NK-92 (cell line): ENCODE measurements around the gene ARL14EPL.
"Not testable (repeated sequence)": the region's sequence is repeated elsewhere in the genome, so short reads cannot be mapped to it uniquely, and the experiment has no call there.

Experiments used
- DNase-seq: peaks from one replicate; lab custom pipeline; 2025; ENCODE audit not compliant: unreplicated experiment; lab: John Stamatoyannopoulos, UW

ARL14EPL gene

DNA sequence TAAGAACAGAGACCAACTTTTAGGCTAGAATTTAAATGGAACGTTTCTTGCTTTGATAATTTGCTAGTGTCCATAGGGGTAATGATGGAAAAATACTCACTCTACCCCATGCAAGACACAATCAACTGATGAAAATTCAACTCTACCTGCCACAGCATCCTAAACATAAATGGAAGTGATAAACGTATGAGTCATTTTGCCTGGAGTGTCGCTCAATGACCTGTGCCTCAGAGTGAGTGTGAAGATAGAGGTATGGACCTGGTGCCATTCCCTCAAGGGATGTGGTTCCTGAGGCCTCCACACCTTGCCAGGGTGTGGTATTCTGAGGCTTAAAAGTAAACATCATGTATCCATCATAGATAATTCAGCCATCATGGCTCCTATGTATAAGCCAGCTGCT, 14.0 kb downstream of the ARL14EPL start:
- no peak for DNase-seq

DNA sequence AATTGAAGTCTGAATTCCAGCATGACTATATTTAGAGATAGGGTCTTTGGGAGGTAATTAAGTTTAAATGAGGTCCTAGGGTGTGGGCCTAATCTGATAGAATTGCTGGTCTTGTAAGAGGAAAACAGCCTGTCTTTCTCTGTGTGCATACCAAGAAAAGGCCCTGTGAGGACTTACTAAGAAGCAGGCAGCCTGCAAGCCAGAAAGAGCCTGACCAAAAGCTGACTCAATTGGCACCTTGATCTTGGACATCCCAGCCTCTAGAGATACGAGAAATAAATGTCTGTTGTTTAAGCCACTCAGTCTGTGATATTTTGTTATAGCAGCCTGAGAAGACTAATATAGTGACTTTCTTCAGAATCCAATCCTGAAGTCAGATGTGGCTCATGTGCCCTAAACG, 14.6 kb downstream of the ARL14EPL start:
- no peak for DNase-seq

DNA sequence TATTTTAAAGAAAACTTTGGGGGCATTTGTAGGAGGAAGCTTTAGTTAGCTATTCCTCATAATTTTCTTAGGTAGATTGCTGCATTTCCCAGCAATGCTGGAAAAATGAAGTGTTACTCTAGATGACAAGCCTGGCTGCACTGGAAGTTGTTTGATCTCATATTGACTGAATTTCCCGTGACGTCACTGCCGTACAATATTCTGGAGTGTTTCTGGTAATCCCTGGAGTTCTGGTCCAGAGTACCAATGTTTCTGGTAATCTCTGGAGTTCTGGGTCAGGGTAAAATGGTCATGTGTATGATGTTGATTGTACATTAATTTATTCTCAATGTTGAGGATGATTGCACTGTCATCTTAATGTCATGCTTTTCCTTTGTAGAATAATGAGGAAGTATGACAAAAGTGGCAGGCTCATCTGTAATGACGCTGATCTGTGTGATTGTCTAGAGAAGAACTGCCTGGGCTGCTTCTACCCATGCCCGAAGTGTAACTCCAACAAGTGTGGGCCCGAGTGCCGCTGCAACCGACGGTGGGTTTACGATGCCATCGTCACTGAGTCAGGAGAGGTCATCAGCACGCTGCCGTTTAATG, 26.2 kb downstream of the ARL14EPL start:
- no peak for DNase-seq

DNA sequence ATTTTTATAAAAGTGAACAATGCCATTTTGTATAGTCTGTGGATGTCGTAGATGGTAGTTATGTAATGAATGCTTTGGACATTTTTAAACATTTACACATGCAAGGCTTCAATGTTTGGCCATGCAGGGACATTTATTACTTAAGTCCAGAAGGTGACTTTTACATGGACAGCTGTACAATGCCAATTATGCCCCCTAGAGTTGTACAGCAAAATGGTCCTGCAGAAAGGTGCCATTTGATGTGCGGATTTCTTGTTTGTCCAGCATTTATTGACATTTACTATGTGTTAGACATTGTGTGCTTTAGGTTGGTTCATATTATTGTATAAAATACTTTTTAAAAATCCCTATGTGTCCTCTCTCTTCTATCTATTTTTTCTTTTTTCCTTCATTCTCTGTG, 30.1 kb downstream of the ARL14EPL start:
- no peak for DNase-seq

DNA sequence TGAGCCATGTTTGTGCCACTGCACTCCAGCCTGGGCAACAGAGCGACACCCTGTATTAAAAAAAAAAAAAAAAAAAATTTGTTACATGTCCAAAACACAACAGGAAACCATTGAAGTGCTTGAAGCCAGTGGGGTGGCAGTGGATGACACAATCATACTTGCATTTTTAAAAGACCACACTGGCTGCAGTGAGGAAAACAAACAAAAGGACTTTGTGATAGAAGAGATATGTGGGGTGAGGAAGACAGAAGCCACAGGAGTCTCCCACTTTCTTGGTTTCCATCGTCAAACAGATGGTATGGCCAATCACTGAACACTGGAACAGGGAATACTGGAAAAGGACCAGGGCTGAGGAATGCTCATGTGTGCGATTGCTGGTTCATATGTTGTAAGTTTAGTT, 31.7 kb downstream of the ARL14EPL start:
- no peak for DNase-seq

DNA sequence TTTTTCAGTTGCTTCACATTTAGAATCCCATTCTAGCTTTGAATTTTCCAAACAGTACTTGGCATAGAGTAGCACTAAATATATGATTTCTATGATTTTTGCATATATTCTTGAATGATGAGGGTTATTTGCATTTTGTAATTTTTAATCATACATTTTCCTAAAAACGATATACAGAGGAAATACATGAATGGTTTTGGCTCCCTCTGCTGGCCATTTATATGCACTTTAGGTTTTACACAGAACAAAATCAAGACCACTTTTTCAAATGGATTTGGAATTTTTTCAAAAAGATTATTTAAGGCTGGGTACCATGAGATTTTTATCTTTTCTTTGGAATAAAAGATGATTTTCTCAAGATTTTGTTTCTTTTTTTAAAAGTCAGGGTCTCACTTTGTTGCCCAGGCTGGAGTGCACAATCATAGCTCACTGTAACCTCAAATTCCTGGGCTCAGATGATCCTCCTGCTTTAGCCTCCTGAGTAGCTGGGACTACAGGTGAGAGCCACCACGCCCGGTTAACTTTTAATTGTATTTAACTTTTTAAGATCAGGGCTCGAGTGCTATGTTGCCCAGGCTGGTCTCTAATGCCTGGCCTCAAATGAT, 35.9 kb downstream of the ARL14EPL start:
- DNase-seq, result no peak

DNA sequence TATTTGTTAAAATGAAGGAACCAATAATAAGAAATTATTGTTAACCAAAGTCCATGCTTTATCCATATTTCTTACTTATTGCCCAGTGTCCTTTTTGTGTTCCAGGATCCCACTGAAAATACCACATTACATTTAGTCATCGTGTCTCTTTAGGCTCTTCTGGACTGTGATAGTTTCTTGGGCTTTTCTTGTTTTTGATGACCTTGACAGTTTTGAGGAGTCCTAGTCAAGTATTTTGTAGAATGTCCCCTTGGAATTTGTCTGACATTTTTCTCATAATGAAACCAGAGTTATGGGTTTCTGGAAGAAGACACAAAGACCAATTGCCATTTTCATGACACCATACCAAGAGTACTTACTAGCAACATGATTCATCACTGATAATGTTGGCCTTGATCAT, 38.9 kb downstream of the ARL14EPL start:
- no peak for DNase-seq

DNA sequence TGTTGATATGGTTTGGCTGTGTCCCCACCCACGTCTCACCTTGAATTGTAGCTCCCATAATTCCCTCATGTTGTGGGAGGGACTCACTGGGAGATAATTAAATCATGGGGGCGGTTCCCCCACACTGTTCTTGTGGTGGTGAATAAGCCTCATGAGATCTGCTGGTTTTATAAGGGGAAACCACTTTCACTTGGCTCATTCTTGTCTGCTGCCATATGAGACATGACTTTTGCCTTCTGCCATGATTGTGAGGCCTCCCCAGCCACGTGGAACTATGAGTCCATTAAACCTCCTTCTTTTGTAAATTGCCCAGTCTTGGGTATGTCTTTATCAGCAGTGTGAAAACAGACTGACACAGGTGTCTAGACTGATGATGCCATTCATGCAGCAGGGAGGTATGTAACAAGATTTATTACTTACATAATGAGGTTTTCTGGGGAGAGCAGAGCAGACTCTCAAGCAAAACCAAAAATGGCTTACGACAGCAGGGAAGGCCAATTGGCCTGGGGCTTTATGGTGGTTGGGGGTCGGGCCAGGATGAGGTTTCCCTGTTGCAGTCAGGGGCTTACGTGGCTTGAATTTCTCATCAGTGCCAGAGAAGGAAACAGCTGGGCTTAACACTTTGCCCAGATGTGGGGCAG, 43.0 kb downstream of the ARL14EPL start:
- DNase-seq, result no peak

DNA sequence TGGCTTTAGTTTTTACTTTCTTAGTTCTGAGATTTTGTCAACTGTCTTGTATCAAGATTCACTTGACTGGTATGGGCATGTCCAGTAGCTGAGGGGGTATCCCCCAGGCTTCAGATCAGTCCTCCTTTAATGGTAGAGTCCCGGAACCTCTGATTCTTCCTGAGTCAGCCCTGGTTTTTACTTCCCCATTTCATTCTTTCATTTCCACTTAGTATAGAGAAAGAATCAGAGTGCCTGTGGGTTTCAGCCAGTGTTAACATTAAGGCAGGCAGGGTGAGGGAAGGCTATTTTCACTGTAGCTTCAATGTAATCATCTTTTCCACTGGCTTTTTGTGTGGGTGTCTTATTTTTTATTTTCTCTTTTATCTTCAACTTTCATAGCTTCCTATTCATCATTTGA, 44.2 kb downstream of the ARL14EPL start:
- DNase-seq, result no peak

DNA sequence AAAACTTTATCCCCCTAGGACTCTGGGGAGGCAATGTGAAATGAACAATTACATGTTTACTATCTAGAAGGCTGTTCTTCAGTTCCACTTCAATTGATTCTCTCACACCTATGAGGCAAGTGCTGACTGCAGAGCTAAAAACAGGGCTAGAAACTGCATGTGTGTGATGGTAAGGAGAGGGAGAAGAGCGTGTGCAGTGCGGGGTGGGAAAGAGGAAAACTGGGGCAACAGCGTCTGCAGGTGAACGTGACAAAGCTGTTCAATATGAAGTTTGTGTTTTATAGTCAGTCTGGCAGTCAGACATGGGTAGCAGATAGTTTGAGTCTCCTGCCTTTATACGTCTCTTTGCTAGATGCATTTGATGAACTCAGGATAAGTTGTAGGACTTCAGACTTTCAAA, 45.9 kb downstream of the ARL14EPL start:
- no peak for DNase-seq

DNA sequence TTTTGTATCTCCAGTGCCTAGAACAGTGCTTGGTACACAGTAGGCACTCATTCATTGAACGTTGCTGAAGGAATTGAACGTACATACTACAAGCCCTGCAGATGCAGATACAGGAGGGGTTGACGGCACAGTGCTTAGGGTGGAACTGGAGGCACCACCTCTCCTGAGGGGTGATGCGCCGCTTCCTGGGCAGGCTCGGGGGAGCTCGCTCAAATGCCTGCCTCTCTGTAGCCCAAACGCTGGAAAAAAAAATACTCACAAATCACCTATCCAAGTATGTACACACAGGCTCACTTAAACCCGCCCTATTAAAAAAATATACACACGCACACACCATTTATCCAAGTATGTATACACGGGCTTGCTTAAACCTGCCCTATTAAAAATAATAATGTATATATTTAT, 52.0 kb downstream of the ARL14EPL start:
- DNase-seq, result no peak

DNA sequence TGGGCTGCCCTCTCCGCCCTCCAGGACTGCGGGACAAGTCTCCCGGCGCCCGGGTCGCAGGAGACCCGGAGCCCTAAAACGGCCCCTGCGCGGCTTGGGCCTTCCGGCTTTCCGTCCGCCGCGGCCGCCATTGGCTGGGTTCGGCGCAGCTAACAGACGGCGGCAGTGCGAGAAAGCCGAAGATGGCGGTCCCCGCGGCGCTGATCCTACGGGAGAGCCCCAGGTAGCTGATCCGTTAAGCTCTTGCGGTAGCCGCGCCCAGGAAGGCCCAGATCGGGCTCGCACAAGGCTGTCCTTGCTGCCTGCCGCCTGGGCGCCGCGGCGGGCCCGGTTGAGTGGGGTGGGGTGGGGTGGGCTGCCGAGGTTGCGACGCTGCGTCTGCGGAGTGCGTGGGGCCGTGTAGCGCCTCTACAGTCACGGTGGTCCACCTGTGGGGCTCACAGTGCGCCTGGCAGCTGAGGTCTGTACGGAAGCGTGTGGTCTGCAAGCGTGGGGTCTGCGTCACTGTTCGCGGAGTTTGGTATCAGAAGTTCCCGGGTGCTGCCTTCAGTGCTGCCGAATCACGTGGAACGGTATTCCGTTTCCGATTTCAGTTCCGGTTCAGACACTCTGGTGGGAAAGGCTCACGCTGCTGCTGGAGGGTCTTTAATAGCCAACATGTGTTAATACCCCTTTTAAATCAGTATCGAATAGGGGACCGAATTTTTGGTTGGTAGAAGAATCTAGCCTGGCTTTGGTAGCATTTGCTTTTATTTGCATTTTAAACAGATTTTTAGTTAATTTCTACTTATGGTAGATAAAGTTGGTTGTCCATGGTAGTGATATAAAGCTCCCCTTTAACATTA, 52.8 kb downstream of the ARL14EPL start, which contains the start of gene COMMD10:
TSS of gene COMMD10 (plus strand) at position 155 of the 845 bp plus-strand sequence.
- DNase-seq, result peak; percentile 12

DNA sequence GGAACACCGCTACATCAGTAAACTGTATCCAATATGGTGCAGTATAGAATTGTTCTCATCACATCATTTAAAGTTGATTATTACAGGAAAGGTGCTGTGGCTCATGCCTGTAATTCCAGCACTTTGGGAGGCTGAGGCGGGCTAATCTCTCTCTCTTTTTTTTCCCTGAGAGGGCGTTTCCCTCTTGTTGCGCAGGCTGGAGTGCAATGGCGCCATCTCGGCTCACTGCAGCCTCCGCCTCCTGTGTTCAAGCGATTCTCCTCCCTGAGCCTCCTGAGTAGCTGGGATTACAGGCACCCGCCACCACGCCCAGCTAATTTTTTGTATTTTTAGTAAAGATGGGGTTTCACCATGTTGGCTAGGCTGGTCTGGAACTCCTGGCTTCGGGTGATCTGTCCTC, 54.0 kb downstream of the ARL14EPL start:
- DNase-seq, result not testable (repeated sequence)

DNA sequence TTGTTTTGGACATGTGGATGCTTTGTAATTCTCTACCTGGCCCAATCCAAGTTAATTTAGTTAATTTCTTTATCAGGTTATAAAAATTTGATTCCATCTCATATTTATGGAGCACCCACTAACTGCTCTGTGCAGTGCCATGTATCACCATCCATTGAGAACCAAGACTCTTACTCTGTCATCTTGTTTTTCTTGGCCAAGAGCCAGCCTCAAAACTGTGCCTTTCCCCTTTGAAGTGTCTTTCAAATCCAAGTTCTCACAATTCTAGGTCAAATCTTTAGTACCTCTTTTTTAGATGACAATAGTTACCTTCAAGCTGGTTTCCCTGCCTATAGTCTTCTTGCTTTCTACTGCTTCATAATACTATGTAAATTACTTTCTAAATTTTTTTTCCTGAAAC, 55.8 kb downstream of the ARL14EPL start:
- DNase-seq, result no peak

DNA sequence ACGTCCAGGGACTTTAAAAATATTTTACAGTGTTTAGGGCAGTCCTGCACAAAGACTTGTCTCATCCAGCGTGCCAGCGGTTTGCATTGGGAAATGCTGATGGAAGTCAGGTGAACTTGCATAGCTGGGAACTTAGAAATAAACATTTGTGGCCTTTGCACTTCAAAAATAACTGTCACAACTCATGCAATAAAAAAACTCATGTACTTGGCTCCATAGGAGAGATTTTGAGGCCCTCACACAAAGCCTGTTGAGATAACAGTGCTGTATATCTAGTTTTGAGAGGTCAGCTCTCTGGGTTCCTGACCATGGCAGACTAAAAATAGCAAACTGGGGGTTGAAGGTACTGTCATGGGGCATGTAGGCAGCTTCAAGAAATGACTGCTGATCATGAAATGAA, 58.0 kb downstream of the ARL14EPL start:
- DNase-seq, result no peak

DNA sequence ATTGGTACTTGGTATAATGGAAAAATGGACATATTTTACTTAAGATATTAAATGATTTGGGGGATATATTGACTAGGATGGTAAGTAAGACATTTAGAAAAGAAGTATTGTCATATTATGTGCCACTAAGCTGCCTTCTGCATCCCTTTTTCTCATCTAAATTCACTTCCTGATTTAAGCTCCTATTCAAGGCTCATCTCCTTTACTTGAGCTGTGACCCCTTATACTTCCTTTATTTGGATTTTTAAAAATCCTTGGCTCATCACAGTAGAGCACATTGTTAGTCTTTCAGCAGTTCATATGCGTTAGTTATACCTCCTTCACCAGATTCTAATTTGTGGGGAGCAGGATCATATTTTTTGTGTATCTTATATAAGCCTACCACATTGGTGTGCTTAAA, 59.1 kb downstream of the ARL14EPL start:
- DNase-seq, result no peak

DNA sequence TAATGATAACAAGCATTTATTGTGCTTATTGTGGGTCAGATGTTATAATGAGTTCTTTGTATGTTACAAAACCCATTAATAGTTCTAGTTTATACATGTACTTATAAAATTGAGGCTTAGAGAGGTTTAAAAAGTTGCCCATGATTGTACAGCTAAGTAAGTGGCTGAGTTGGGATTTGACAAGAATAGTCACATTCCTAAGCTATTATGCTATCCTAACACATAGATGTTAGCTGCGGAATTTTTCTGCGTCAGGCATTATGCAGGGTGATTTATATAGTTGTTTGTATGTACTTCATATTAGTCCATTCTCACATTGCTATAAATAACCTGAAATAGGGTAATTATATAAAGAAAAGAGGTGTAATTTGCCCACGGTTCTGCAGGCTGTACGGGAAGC, 65.0 kb downstream of the ARL14EPL start:
- no peak for DNase-seq

DNA sequence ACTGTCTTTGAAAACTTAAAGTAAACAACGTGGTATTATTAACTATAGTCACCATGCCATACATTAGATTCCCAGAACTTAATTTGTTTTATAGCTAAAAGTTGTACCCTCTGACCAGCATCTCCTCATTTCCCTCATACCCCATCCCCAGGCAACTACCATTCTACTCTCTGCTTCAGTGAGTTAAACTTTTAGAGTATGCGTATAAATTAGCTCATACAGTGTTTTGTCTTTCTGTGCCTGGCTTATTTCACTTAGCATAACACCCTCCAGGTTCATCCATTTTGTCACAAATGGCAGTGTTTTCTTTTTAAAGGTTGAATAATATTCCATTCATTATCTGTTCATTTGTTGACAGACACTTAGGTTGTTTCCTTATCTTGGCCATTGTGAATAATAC, 66.7 kb downstream of the ARL14EPL start:
- DNase-seq, result no peak

DNA sequence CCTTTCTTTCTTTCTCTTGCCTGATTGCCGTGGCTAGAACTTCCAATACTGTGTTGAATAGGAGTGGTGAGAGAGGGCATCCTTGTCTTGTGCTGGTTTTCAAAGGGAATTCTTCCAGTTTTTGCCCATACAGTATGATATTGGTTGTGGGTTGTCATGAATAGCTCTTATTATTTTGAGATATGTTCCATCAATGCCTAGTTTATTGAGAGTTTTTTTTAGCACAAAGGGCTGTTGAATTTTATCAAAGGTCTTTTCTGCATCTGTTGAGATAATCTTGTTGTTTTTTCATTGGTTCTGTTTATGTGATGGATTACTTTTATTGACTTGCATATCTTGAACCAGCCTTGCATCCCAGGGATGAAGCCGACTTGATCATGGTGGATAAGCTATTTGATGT, 72.7 kb downstream of the ARL14EPL start:
- not testable (repeated sequence) for DNase-seq
